ENCODE measurements around the gene TRIM38. TPM values are rescaled to one million over a fixed set of nuclear protein-coding genes. Genes with fewer than 3 reads are reported as not detected.

Gene TRIM38
- total and polyA plus RNA-seq, 2 donors (not counting 3 experiments of a cell fraction or from before 2014, with no cell fraction given) = 5.1 to 13.2 TPM

GRCh38 chr6:25954756-25955155 is 7.8 kb upstream of the TRIM38 start:
- H3K27me3 ChIP-seq (ENCODE audit: control insufficient read depth in 2 of 2, insufficient read depth in 2 of 2, low read length in 2 of 2) = peaks cover 2 to 5% of the 10 kb centered on the region in 2 experiments
- no peak overlapping the region for H3K4me3 ChIP-seq (replicated peaks in 1 of 3; ENCODE audit: insufficient read depth in 1 of 3, low read depth in 1 of 3, low read length in 3 of 3)
- no peaks in the 10 kb centered on the region for H3K9me3 ChIP-seq (replicated peaks; ENCODE audit: control insufficient read depth, insufficient read depth, low read length)
- H3K36me3 ChIP-seq (ENCODE audit: control insufficient read depth in 2 of 2, extremely low read depth in 1 of 2, insufficient read depth in 2 of 2, low read length in 2 of 2) = no peaks in the 10 kb centered on the region
- intact Hi-C loops (cut with micrococcal nuclease) = no loop called here
- H3K27ac ChIP-seq (ENCODE audit: insufficient read depth, low read depth, low read length) = no peak overlapping the region
- H3K79me2 ChIP-seq (ENCODE audit: control insufficient read depth, insufficient read depth, low read length) = no peaks in the 10 kb centered on the region
- no peak overlapping the region for H2AFZ ChIP-seq (ENCODE audit: low read depth, low read length)
- H3K4me2 ChIP-seq (ENCODE audit: insufficient read depth, low read length) = no peak overlapping the region
- POLR2A ChIA-PET = no interaction called here
- H4K20me1 ChIP-seq (replicated peaks; ENCODE audit: control insufficient read depth, extremely low read depth, insufficient read depth, low read length) = no peaks in the 10 kb centered on the region
- peaks cover 4% of the 10 kb centered on the region for H3K4me1 ChIP-seq (ENCODE audit: control insufficient read depth, extremely low read depth, insufficient read depth, low read length)
- CTCF ChIA-PET = no interaction called here
- DNase-seq (ENCODE audit: low read depth, low spot score) = no peak
- H3K9ac ChIP-seq (replicated peaks; ENCODE audit: extremely low read depth, insufficient read depth, low read length) = no peak overlapping the region
- dilution Hi-C loops (cut with MboI; ENCODE audit: extremely low pct_ligation_motif_present, low sequenced_read_pairs) = no loop called here
- BruUV-seq (replicated peaks) = no TSS peak
- TF ChIP-seq GATA2 (IDR thresholded peaks at IDR 0.05; ENCODE audit: insufficient read depth, insufficient read length, low read depth, low read length) (no peak), JUN (IDR thresholded peaks at IDR 0.05; ENCODE audit: borderline replicate concordance, insufficient read depth, insufficient read length, low read depth) (no peak), POLR2AphosphoS5 (IDR thresholded peaks at IDR 0.05; ENCODE audit: insufficient read depth, low read depth, low read length) (no peak), POLR2A (IDR thresholded peaks at IDR 0.05; ENCODE audit: low read depth, low read length) (no peak), MAX (IDR thresholded peaks at IDR 0.05; ENCODE audit: insufficient read depth, insufficient read length) (no peak), MYC (IDR thresholded peaks at IDR 0.05; ENCODE audit: low read depth, low read length) (no peak), CTCF (IDR thresholded peaks at IDR 0.05; ENCODE audit: extremely low read depth in 1 of 2, insufficient read depth in 1 of 2, low read depth in 1 of 2, low read length in 2 of 2) (no peak), FOS (IDR thresholded peaks at IDR 0.05; ENCODE audit: borderline replicate concordance, insufficient read depth, low read length) (no peak), EZH2 (IDR thresholded peaks at IDR 0.05; ENCODE audit: borderline replicate concordance, low read depth, low read length, severe bottlenecking) (no peak)
- H3K9me1 ChIP-seq (replicated peaks; ENCODE audit: control insufficient read depth, extremely low read depth, insufficient read depth, low read length) = no peaks in the 10 kb centered on the region
- no peak for FAIRE-seq

Data from endothelial cell of umbilical vein (primary cell).